Peyer's patch (tissue), 4 donors: Measurements from ENCODE around the gene PFDN2.

Experiments used
- CTCF ChIP-seq, 6 experiments: fragments of 450-650 bp in 4 of 6; fragments of 200-600 bp in 2 of 6; sonication (generic) in 1 of 6; IDR thresholded peaks; one replicate each; pipeline ENCODE4 v1.5.1; 2017 to 2019; ENCODE audit warnings: antibody characterized with exemption in 6 of 6, mild to moderate bottlenecking in 3 of 6, moderate library complexity in 1 of 6
- POLR2A ChIP-seq, 2 donors: fragments of 450-650 bp; IDR thresholded peaks; one replicate each; pipeline ENCODE4 v1.5.1; 2017; ENCODE audit warnings: antibody characterized with exemption in 2 of 2, mild to moderate bottlenecking in 2 of 2, moderate library complexity in 2 of 2

GRCh38 chr1:161091093-161091492 lies 26.7 kb downstream of the PFDN2 start:
- TF ChIP-seq CTCF (IDR thresholded peaks at IDR 0.05) = no peak
- TF ChIP-seq POLR2A (IDR thresholded peaks at IDR 0.05) = no peak
